Memory B cell (primary cell): ENCODE data around the gene PGAP3.
A peak's percentile ranks its signal among the peaks of the same experiment; 100 is the strongest.

Source experiments
- ATAC-seq: fragments of 150-1000 bp; cut with Tn5 transposase; 2 replicates; pipeline ENCODE4 v1.10.0; 2021; ENCODE audit warnings: low read depth, mild to moderate bottlenecking, moderate library complexity
- DNase-seq, 2 donors: peaks; one replicate each; pipeline ENCODE4 v3.0.0; 2022; ENCODE audit warnings: low spot score in 2 of 2
- H3K27ac Mint-ChIP-seq: one replicate; pipeline ENCODE4 v1.8.0; 2022; ENCODE audit warnings: mild to moderate bottlenecking, moderate library complexity, mixed read lengths
- H3K27me3 Mint-ChIP-seq: one replicate; pipeline ENCODE4 v1.8.0; 2022; ENCODE audit warnings: mixed read lengths
- H3K36me3 Mint-ChIP-seq: one replicate; pipeline ENCODE4 v1.8.0; 2022; ENCODE audit warnings: mild to moderate bottlenecking, mixed read lengths
- H3K4me1 Mint-ChIP-seq: one replicate; pipeline ENCODE4 v1.8.0; 2022; ENCODE audit warnings: mixed read lengths
- H3K4me3 Mint-ChIP-seq: one replicate; pipeline ENCODE4 v1.8.0; 2022; ENCODE audit warnings: mild to moderate bottlenecking, moderate library complexity, mixed read lengths
- H3K9me3 Mint-ChIP-seq: one replicate; pipeline ENCODE4 v1.8.0; 2022; ENCODE audit warnings: mixed read lengths

Gene PGAP3

GRCh38 chr17:39628655-39629493, 59.0 kb downstream of the PGAP3 start:
- H3K4me1 Mint-ChIP-seq, result peaks cover 19% of the 10 kb centered on the region
- H3K36me3 Mint-ChIP-seq, result no peaks in the 10 kb centered on the region
- no peak overlapping the region for H3K27ac Mint-ChIP-seq
- no peak for DNase-seq
- no peak for ATAC-seq
- no peaks in the 10 kb centered on the region for H3K9me3 Mint-ChIP-seq
- H3K4me3 Mint-ChIP-seq, result no peak overlapping the region
- peaks cover 31% of the 10 kb centered on the region for H3K27me3 Mint-ChIP-seq

GRCh38 chr17:39627712-39628516, 59.9 kb downstream of the PGAP3 start:
- no peak for ATAC-seq
- no peaks in the 10 kb centered on the region for H3K9me3 Mint-ChIP-seq
- H3K27me3 Mint-ChIP-seq, result peaks cover 31% of the 10 kb centered on the region
- no peaks in the 10 kb centered on the region for H3K36me3 Mint-ChIP-seq
- peak overlapping the region; percentile 16 for H3K4me3 Mint-ChIP-seq
- DNase-seq, result no peak
- no peak overlapping the region for H3K27ac Mint-ChIP-seq
- H3K4me1 Mint-ChIP-seq, result peaks cover 20% of the 10 kb centered on the region

GRCh38 chr17:39627047-39627711, 60.7 kb downstream of the PGAP3 start:
- no peak for DNase-seq
- ATAC-seq, result no peak
- H3K27ac Mint-ChIP-seq, result no peak overlapping the region
- no peaks in the 10 kb centered on the region for H3K36me3 Mint-ChIP-seq
- peaks cover 24% of the 10 kb centered on the region for H3K4me1 Mint-ChIP-seq
- peaks cover 31% of the 10 kb centered on the region for H3K27me3 Mint-ChIP-seq
- no peaks in the 10 kb centered on the region for H3K9me3 Mint-ChIP-seq
- H3K4me3 Mint-ChIP-seq, result peak overlapping the region; percentile 79

GRCh38 chr17:39626171-39627046, 61.4 kb downstream of the PGAP3 start, which contains the start of gene PPP1R1B:
TSS of gene PPP1R1B (plus strand) at chr17:39626952. CDS start at chr17:39627393, 441 bp downstream.
- H3K4me1 Mint-ChIP-seq, result peaks cover 26% of the 10 kb centered on the region
- no peaks in the 10 kb centered on the region for H3K36me3 Mint-ChIP-seq
- no peak for ATAC-seq
- no peak within 1 kb of the TSS for H3K27ac Mint-ChIP-seq
- no peaks in the 10 kb centered on the region for H3K9me3 Mint-ChIP-seq
- peaks cover 25% of the 10 kb centered on the region for H3K27me3 Mint-ChIP-seq
- peak within 1 kb of the TSS; percentile 79 for H3K4me3 Mint-ChIP-seq
- no peak for DNase-seq

- Mint-ChIP-seq H3K4me1 (peaks cover 26% of the 10 kb centered on the region), H3K36me3 (no peaks in the 10 kb centered on the region), H3K9me3 (no peaks in the 10 kb centered on the region), H3K27ac (no peak overlapping the region), H3K27me3 (peaks cover 22% of the 10 kb centered on the region), H3K4me3 (no peak overlapping the region)
- no peak for ATAC-seq
- no peak for DNase-seq
These were observed 62.6 kb downstream of the PGAP3 start for GRCh38 chr17:39625198-39625785.

GRCh38 chr17:39624313-39624712, 63.5 kb downstream of the PGAP3 start:
- ATAC-seq, result no peak
- DNase-seq, result no peak
- no peak overlapping the region for H3K4me3 Mint-ChIP-seq
- peaks cover 20% of the 10 kb centered on the region for H3K27me3 Mint-ChIP-seq
- no peaks in the 10 kb centered on the region for H3K9me3 Mint-ChIP-seq
- H3K4me1 Mint-ChIP-seq, result peaks cover 26% of the 10 kb centered on the region
- no peak overlapping the region for H3K27ac Mint-ChIP-seq
- no peaks in the 10 kb centered on the region for H3K36me3 Mint-ChIP-seq

GRCh38 chr17:39623356-39623950, 64.4 kb downstream of the PGAP3 start:
- Mint-ChIP-seq H3K9me3 (no peaks in the 10 kb centered on the region), H3K36me3 (no peaks in the 10 kb centered on the region), H3K27ac (no peak overlapping the region), H3K4me3 (peak overlapping the region; percentile 55), H3K4me1 (peaks cover 25% of the 10 kb centered on the region), H3K27me3 (peaks cover 18% of the 10 kb centered on the region)
- peak; percentile 90 to 97 for DNase-seq
- peak; percentile 65 for ATAC-seq

- DNase-seq (no peak), ATAC-seq (peak; percentile 47)
- peak overlapping the region; percentile 77 for H3K4me3 Mint-ChIP-seq
- no peaks in the 10 kb centered on the region for H3K9me3 Mint-ChIP-seq
- H3K27me3 Mint-ChIP-seq, result peaks cover 14% of the 10 kb centered on the region
- H3K36me3 Mint-ChIP-seq, result no peaks in the 10 kb centered on the region
- H3K4me1 Mint-ChIP-seq, result peaks cover 29% of the 10 kb centered on the region
- peak overlapping the region; percentile 82 for H3K27ac Mint-ChIP-seq
These were observed 65.4 kb downstream of the PGAP3 start for GRCh38 chr17:39622380-39623006.

GRCh38 chr17:39621523-39622379, 66.1 kb downstream of the PGAP3 start:
- H3K4me1 Mint-ChIP-seq, result peaks cover 27% of the 10 kb centered on the region
- H3K27ac Mint-ChIP-seq, result peak overlapping the region; percentile 82
- H3K9me3 Mint-ChIP-seq, result no peaks in the 10 kb centered on the region
- H3K4me3 Mint-ChIP-seq, result peak overlapping the region; percentile 77
- ATAC-seq (peak; percentile 59), DNase-seq (peak; percentile 94 to 99)
- peaks cover 13% of the 10 kb centered on the region for H3K27me3 Mint-ChIP-seq
- no peaks in the 10 kb centered on the region for H3K36me3 Mint-ChIP-seq
